ENCODE data around the gene ELMO1.

ELMO1 gene

DNA sequence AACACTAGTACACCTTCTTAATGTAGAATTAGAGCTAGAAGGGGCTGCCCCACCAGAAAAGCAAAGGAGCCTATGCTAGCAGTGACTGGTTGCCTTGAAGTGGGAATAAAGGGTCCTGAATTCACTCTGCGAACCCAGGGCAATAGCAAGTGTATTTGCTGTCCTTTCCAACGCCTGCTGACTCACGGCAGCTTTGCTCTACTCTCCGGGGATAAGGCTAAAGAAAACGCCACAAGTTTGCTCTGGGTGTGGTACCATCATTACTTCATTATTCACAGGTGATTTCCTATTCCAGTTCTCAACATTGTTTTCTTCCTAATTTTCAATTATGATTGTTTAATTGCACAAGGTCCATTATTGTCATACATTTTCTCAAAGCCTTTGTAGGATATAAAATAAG, 503.8 kb downstream of the ELMO1 start:
- no peaks in the 10 kb centered on the region for H3K36me3 ChIP-seq (ENCODE audit: insufficient read depth, low read length)
- no peak overlapping the region for H3K4me3 ChIP-seq (ENCODE audit: low read length)
- peaks cover 12% of the 10 kb centered on the region for H3K9me3 ChIP-seq (ENCODE audit: low read length)
- no peaks in the 10 kb centered on the region for H3K27me3 ChIP-seq (ENCODE audit: insufficient read depth, low read length)
- H2AFZ ChIP-seq (ENCODE audit: low read depth, low read length) = no peak overlapping the region
- H3K4me1 ChIP-seq (ENCODE audit: insufficient read depth, low read length) = peaks cover 6% of the 10 kb centered on the region

DNA sequence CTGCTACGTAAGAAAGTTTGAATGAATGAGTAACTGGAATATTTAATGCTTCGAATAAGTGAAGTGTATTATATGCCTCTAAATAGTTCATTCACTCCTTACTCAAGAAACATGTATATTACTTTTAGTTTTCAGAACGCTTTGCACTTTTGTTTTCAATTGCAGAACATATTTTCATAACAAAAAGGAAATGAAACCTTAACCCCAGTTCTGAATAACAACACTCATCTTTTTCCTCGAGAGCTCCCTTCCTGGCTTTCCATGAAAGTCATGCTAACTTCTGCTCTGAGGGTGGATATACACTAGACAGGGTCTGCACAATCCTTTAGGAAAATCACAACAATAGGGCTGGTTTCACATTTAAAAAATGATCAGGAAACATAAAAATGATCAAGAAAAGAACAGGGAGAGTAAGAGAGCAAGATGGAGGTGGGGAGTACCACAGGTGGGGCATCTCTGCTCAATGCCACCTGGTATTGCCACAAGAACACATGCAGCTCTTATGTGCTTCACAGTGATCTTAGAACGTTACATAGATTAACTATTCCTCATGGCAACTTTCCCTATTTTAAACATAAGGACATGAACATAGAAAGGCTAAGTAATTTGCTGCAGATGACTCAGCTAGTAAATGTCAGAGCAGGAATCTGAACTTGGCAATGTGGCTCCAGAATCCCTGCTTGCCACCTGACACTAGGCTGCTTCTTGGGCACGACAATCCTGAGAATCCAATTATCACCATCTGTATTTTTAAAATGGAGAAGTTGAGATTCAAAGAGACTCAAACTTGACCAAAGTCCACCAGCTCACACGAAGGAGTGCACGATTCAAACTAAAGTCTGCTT, 504.9 kb downstream of the ELMO1 start:
- Histone ChIP-seq H3K4me1 (ENCODE audit: insufficient read depth, low read length) (peaks cover 6% of the 10 kb centered on the region), H3K9me3 (ENCODE audit: low read length) (peaks cover 17% of the 10 kb centered on the region), H2AFZ (ENCODE audit: low read depth, low read length) (no peak overlapping the region), H3K36me3 (ENCODE audit: insufficient read depth, low read length) (no peaks in the 10 kb centered on the region), H3K27me3 (ENCODE audit: insufficient read depth, low read length) (no peaks in the 10 kb centered on the region), H3K4me3 (ENCODE audit: low read length) (no peak overlapping the region)

DNA sequence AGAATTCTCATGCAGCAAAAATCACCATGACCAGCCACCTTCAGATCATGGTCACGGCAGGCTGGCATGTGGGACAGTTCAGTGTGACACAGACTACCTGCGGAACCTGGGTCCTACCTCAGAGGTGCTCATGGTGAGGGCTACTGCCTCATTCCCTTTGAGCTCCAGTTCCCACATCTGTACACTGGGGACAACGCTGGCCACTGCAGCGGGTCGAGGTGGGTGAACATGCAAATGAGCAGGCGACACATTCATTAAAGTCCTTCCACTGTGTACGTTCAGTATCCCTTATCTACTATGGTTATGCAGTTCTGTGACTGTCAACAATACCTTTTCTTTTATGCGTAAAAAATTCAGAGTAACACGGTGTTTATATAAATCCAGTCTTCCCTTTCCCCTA, 505.7 kb downstream of the ELMO1 start:
- no peaks in the 10 kb centered on the region for H3K36me3 ChIP-seq (ENCODE audit: insufficient read depth, low read length)
- no peak overlapping the region for H3K4me3 ChIP-seq (ENCODE audit: low read length)
- H3K27me3 ChIP-seq (ENCODE audit: insufficient read depth, low read length) = no peaks in the 10 kb centered on the region
- no peak overlapping the region for H2AFZ ChIP-seq (ENCODE audit: low read depth, low read length)
- peaks cover 6% of the 10 kb centered on the region for H3K4me1 ChIP-seq (ENCODE audit: insufficient read depth, low read length)
- H3K9me3 ChIP-seq (ENCODE audit: low read length) = peaks cover 21% of the 10 kb centered on the region

DNA sequence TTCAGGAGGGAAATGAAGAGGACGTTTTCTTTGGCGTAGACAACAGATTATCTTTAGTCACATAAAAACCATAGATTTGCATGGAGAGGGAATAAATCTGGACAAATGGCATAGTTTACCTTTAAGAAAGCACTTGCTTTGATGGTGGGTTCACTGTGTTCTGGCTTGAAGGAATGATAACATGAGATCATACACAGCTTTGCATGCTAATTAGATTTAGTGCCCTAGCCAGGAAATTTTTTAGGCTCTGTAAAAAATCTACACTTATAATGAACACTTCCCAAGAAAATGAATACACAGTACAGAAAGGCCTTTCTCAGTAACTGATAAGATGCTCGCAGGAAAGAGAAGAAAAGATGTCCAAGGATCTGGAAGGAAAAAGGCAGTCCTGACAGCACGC, 506.1 kb downstream of the ELMO1 start:
- Histone ChIP-seq H3K27me3 (ENCODE audit: insufficient read depth, low read length) (no peaks in the 10 kb centered on the region), H3K9me3 (ENCODE audit: low read length) (peaks cover 20% of the 10 kb centered on the region), H3K4me3 (ENCODE audit: low read length) (no peak overlapping the region)

DNA sequence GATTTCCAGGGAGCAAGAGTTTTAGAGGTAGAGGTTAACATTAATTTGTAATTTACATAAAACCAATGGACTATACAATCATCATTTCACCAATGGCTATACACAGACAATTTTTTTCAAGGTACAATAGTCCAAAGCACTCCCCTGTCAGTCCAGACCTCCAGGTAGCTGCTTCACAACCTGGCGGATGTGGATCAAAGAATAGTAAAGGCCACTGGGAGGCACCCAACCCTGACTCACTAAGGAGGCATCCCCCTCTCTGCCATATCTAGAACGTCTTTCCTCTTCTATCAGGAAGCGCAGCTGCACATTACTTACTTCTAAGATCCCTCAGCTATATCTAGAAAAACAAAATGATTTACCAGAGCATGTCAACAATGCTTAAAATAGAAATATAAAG, 506.6 kb downstream of the ELMO1 start:
- no peaks in the 10 kb centered on the region for H3K36me3 ChIP-seq (ENCODE audit: insufficient read depth, low read length)
- H3K4me1 ChIP-seq (ENCODE audit: insufficient read depth, low read length) = peaks cover 6% of the 10 kb centered on the region
- H3K4me3 ChIP-seq (ENCODE audit: low read length) = no peak overlapping the region
- H2AFZ ChIP-seq (ENCODE audit: low read depth, low read length) = no peak overlapping the region
- no peaks in the 10 kb centered on the region for H3K27me3 ChIP-seq (ENCODE audit: insufficient read depth, low read length)
- H3K9me3 ChIP-seq (ENCODE audit: low read length) = peaks cover 24% of the 10 kb centered on the region

More for the DNA sequence above, 506.1 kb downstream of the ELMO1 start:
- H3K4me1 ChIP-seq (ENCODE audit: insufficient read depth, low read length) = peaks cover 6% of the 10 kb centered on the region
- no peak overlapping the region for H2AFZ ChIP-seq (ENCODE audit: low read depth, low read length)
- no peaks in the 10 kb centered on the region for H3K36me3 ChIP-seq (ENCODE audit: insufficient read depth, low read length)

DNA sequence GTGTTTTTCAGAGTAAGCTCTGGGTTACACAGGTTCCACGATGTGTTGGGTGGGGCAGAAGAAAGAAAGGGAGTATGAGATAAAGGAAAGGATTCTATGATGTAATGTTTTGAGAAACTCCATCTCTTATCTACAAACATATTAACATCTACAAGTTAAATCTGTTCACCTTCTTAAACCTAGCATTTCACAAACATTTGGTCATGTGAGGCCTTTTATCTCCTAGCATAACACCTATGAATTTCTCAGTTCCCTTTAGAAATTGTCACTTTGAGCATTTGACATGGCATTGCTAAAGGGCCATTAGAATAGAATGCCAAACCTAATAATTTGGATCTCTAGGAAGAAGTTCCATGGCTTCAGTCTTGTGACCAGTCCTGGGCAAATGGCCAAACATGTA, 507.3 kb downstream of the ELMO1 start:
- peaks cover 6% of the 10 kb centered on the region for H3K4me1 ChIP-seq (ENCODE audit: insufficient read depth, low read length)
- no peak overlapping the region for H3K4me3 ChIP-seq (ENCODE audit: low read length)
- H3K27me3 ChIP-seq (ENCODE audit: insufficient read depth, low read length) = no peaks in the 10 kb centered on the region
- peaks cover 27% of the 10 kb centered on the region for H3K9me3 ChIP-seq (ENCODE audit: low read length)
- H3K36me3 ChIP-seq (ENCODE audit: insufficient read depth, low read length) = no peaks in the 10 kb centered on the region
- no peak overlapping the region for H2AFZ ChIP-seq (ENCODE audit: low read depth, low read length)

DNA sequence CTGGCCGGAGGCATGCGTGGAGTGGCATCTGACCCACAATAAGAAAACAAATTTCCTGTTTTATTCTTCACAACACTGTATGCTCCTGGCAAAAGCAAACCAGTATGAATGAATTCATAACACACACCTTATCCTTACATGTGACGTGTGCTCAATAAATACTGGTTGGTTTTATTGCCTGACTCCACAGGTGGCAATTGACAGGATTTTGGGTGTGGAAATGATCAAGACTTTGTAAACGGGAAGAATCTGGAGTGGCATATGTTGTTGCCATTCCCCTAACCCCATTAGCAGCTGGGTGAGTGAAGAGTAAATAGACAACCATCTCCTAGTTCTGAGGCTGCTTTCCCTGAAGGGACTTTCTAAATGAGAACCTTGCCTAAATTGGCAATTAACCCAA, 508.8 kb downstream of the ELMO1 start:
- Histone ChIP-seq H2AFZ (ENCODE audit: low read depth, low read length) (no peak overlapping the region), H3K4me3 (ENCODE audit: low read length) (no peak overlapping the region), H3K27me3 (ENCODE audit: insufficient read depth, low read length) (no peaks in the 10 kb centered on the region), H3K4me1 (ENCODE audit: insufficient read depth, low read length) (peaks cover 6% of the 10 kb centered on the region), H3K9me3 (ENCODE audit: low read length) (peaks cover 39% of the 10 kb centered on the region), H3K36me3 (ENCODE audit: insufficient read depth, low read length) (no peaks in the 10 kb centered on the region)

DNA sequence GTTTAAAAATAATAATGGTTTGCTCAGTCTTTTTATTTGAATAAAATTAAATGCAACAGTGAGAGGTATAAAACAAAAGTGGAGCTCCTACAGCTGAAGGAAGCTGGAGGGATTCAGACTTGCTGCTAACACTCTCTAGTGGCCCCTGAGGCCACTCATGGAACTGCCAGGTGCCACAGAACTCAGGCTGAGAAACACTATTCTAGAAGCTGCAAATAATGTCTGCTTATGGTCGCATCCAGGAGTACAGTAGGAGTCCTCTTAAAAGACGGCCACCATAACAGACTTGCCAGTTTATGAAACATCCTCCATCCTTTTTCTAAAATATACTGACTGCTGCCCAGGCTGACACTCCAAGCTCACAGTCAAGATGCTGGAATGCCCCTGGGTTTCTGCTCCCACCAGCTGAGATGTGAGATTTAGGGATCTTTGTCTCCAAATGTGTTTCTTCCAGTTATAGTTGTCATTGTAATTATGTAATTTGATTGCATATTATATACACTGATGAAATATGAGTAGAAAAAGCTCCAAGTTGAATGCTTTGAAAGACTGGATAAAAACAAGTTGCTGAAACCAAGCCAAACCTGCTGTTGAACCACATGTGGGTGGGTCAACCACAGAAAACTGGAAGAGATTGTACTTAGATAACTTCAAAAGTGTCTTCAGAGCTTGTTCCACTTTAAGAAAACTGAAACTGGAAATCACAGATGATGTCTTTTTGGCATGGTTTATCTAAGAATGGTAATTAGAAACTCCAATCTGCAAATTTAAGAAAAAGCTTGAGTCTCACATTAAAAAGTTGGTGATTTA, 510.7 kb downstream of the ELMO1 start:
- H3K27me3 ChIP-seq (ENCODE audit: insufficient read depth, low read length) = no peaks in the 10 kb centered on the region
- no peak overlapping the region for H3K4me3 ChIP-seq (ENCODE audit: low read length)
- no peak overlapping the region for H2AFZ ChIP-seq (ENCODE audit: low read depth, low read length)
- no peaks in the 10 kb centered on the region for H3K36me3 ChIP-seq (ENCODE audit: insufficient read depth, low read length)
- H3K9me3 ChIP-seq (ENCODE audit: low read length) = peaks cover 50% of the 10 kb centered on the region
- H3K4me1 ChIP-seq (ENCODE audit: insufficient read depth, low read length) = peaks cover 1% of the 10 kb centered on the region

DNA sequence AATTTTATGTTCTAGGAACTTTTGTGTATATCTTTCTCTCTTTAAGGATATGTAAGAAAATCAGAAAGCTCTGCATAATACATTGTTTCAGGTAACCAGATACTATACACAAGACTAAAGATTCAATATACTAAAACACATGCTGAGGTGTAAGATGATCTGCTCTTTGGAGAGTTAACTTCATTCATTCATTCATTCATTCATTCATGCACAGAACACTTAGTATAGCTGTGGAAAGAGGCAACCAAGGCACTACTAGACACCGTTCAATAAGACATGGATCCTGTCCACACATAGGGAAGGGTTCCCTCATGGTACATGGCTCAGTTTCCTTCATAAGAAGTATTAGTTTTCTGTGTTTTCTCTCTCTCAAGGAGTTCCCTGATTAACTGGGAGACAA, 516.8 kb downstream of the ELMO1 start:
- no peak overlapping the region for H2AFZ ChIP-seq (ENCODE audit: low read depth, low read length)
- peaks cover 29% of the 10 kb centered on the region for H3K9me3 ChIP-seq (ENCODE audit: low read length)
- H3K4me1 ChIP-seq (ENCODE audit: insufficient read depth, low read length) = no peaks in the 10 kb centered on the region
- no peak overlapping the region for H3K4me3 ChIP-seq (ENCODE audit: low read length)
- H3K27me3 ChIP-seq (ENCODE audit: insufficient read depth, low read length) = no peaks in the 10 kb centered on the region
- no peaks in the 10 kb centered on the region for H3K36me3 ChIP-seq (ENCODE audit: insufficient read depth, low read length)

DNA sequence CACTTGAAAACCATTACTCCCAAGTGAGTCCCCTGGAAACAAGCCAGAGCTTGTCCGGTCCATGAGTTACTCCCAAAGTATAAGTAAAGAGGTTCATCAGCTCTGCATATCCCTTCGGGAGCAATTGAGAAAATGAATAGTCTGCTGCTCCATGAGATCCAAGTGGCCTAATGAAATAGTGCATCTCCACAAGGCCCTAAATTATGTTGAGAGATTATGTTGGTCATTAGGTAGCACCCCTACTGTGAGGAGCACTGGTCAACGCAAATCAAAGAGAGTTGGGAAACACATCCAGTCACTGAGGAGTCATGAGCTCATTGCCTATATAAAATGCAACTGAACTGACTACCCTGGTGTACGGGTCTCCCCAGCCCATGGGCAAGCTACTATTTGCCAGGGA, 518.9 kb downstream of the ELMO1 start:
- no peaks in the 10 kb centered on the region for H3K4me1 ChIP-seq (ENCODE audit: insufficient read depth, low read length)
- H3K9me3 ChIP-seq (ENCODE audit: low read length) = peaks cover 14% of the 10 kb centered on the region
- H3K4me3 ChIP-seq (ENCODE audit: low read length) = no peak overlapping the region
- no peaks in the 10 kb centered on the region for H3K36me3 ChIP-seq (ENCODE audit: insufficient read depth, low read length)
- H3K27me3 ChIP-seq (ENCODE audit: insufficient read depth, low read length) = no peaks in the 10 kb centered on the region
- H2AFZ ChIP-seq (ENCODE audit: low read depth, low read length) = no peak overlapping the region

DNA sequence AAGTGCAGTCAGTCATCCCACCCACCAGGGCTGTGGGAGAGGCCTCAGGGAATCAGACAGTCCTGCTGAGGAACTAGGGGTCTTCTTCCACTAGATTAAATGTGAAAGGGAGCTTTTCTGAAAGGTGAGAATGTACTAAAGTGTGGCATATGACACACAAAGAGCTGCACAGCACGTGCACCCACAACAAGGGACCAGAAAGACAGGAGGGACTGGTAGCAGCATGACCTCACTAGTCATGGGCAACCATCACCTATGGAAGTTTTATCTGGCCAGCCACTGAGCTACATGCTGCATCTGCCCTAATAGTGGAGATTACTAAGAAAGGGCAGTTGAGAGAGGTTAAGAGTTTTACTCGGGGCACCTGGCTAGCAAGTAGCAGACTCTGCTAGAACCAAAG, 519.9 kb downstream of the ELMO1 start:
- Histone ChIP-seq H2AFZ (ENCODE audit: low read depth, low read length) (no peak overlapping the region), H3K27me3 (ENCODE audit: insufficient read depth, low read length) (no peaks in the 10 kb centered on the region), H3K9me3 (ENCODE audit: low read length) (peaks cover 9% of the 10 kb centered on the region), H3K4me3 (ENCODE audit: low read length) (no peak overlapping the region), H3K36me3 (ENCODE audit: insufficient read depth, low read length) (no peaks in the 10 kb centered on the region), H3K4me1 (ENCODE audit: insufficient read depth, low read length) (no peaks in the 10 kb centered on the region)

DNA sequence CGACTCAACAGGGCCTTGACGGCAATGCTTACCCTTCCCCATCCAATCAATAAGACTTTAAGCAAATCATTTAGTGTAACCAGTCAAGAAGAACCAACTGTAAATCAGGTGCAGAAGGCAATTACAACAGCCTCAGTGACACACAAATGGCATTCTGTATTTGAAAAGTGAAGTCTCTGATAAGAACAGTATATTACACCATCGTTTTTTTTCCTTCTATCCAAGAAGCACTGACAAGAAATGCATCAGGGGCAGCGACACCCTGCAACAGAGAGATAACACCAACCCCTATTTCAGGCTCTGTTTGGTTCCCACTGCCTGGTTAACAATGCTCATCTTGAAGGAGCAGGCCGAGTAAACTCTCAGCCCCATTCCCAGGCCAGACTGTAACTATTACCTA, 520.4 kb downstream of the ELMO1 start:
- Histone ChIP-seq H3K4me3 (ENCODE audit: low read length) (no peak overlapping the region), H3K27me3 (ENCODE audit: insufficient read depth, low read length) (no peaks in the 10 kb centered on the region), H3K36me3 (ENCODE audit: insufficient read depth, low read length) (no peaks in the 10 kb centered on the region), H3K9me3 (ENCODE audit: low read length) (peaks cover 5% of the 10 kb centered on the region), H3K4me1 (ENCODE audit: insufficient read depth, low read length) (no peaks in the 10 kb centered on the region), H2AFZ (ENCODE audit: low read depth, low read length) (no peak overlapping the region)

DNA sequence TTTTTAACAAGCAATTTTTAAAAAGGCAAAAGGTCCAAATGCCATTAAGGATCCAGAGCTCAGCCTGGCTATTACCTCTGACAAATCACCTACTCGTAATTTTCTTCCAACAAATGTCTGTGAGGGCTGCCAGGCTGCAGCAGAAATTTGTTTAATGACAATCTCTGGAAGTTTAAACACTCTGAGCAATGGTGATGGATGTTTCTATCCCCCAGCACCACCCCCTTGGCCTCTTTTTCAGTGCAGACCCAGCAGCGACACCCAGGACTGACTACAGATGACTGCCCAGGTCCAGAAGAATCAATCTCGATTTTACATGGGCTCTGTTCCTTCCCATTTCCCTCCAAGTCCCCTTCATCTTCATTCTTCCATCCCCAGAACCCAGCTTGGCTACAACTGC, 523.0 kb downstream of the ELMO1 start:
- Histone ChIP-seq H3K9me3 (ENCODE audit: low read length) (no peaks in the 10 kb centered on the region), H3K4me1 (ENCODE audit: insufficient read depth, low read length) (no peaks in the 10 kb centered on the region), H3K27me3 (ENCODE audit: insufficient read depth, low read length) (no peaks in the 10 kb centered on the region), H3K36me3 (ENCODE audit: insufficient read depth, low read length) (no peaks in the 10 kb centered on the region), H3K4me3 (ENCODE audit: low read length) (no peak overlapping the region), H2AFZ (ENCODE audit: low read depth, low read length) (no peak overlapping the region)
